ENCODE results near the gene ARPC1B. TPM values are rescaled to one million over a fixed set of nuclear protein-coding genes. Genes with fewer than 3 reads are reported as not detected.
"Not testable (repeated sequence)": the region's sequence is repeated elsewhere in the genome, so short reads cannot be mapped to it uniquely, and the experiment has no call there.

The ARPC1B gene
- total RNA-seq, 1 donor from 2014 or later: 385 TPM

- no peak for DNase-seq (ENCODE audit: low read depth)
- TF ChIP-seq CTCF (IDR thresholded peaks at IDR 0.05; ENCODE audit: insufficient read depth, low read length, poor library complexity, severe bottlenecking): no peak
- peaks cover 1% of the 10 kb centered on the region for H3K36me3 ChIP-seq (ENCODE audit: control insufficient read depth, insufficient read depth, low read length)
- H3K4me3 ChIP-seq (ENCODE audit: low read depth, low read length): no peak overlapping the region
- H3K27me3 ChIP-seq (ENCODE audit: control insufficient read depth, insufficient read depth, low read length): no peaks in the 10 kb centered on the region
These were observed 50.6 kb downstream of the ARPC1B start for GRCh38 chr7:99424932-99425730.

GRCh38 chr7:99428972-99429566, 54.5 kb downstream of the ARPC1B start:
- H3K4me3 ChIP-seq (ENCODE audit: low read depth, low read length): no peak overlapping the region
- no peak for DNase-seq (ENCODE audit: low read depth)
- H3K27me3 ChIP-seq (ENCODE audit: control insufficient read depth, insufficient read depth, low read length): no peaks in the 10 kb centered on the region
- peaks cover 1% of the 10 kb centered on the region for H3K36me3 ChIP-seq (ENCODE audit: control insufficient read depth, insufficient read depth, low read length)
- no peak for TF ChIP-seq CTCF (IDR thresholded peaks at IDR 0.05; ENCODE audit: insufficient read depth, low read length, poor library complexity, severe bottlenecking)

GRCh38 chr7:99429756-99430155, 55.2 kb downstream of the ARPC1B start:
- Histone ChIP-seq H3K4me3 (ENCODE audit: low read depth, low read length) (no peak overlapping the region), H3K36me3 (ENCODE audit: control insufficient read depth, insufficient read depth, low read length) (peaks cover 2% of the 10 kb centered on the region), H3K27me3 (ENCODE audit: control insufficient read depth, insufficient read depth, low read length) (no peaks in the 10 kb centered on the region)
- TF ChIP-seq CTCF (IDR thresholded peaks at IDR 0.05; ENCODE audit: insufficient read depth, low read length, poor library complexity, severe bottlenecking): no peak
- no peak for DNase-seq (ENCODE audit: low read depth)

GRCh38 chr7:99431756-99432540, 57.4 kb downstream of the ARPC1B start:
- not testable (repeated sequence) for DNase-seq (ENCODE audit: low read depth); H3K4me3 ChIP-seq (ENCODE audit: low read depth, low read length); H3K36me3 ChIP-seq (ENCODE audit: control insufficient read depth, insufficient read depth, low read length); H3K27me3 ChIP-seq (ENCODE audit: control insufficient read depth, insufficient read depth, low read length)

GRCh38 chr7:99433158-99433557, 58.6 kb downstream of the ARPC1B start:
- Histone ChIP-seq H3K27me3 (ENCODE audit: control insufficient read depth, insufficient read depth, low read length) (no peaks in the 10 kb centered on the region), H3K4me3 (ENCODE audit: low read depth, low read length) (no peak overlapping the region), H3K36me3 (ENCODE audit: control insufficient read depth, insufficient read depth, low read length) (peaks cover 2% of the 10 kb centered on the region)
- DNase-seq (ENCODE audit: low read depth): no peak
- no peak for TF ChIP-seq CTCF (IDR thresholded peaks at IDR 0.05; ENCODE audit: insufficient read depth, low read length, poor library complexity, severe bottlenecking)

GRCh38 chr7:99437946-99438572, 63.5 kb downstream of the ARPC1B start:
- DNase-seq (ENCODE audit: low read depth): no peak
- no peak for TF ChIP-seq CTCF (IDR thresholded peaks at IDR 0.05; ENCODE audit: insufficient read depth, low read length, poor library complexity, severe bottlenecking)
- Histone ChIP-seq H3K27me3 (ENCODE audit: control insufficient read depth, insufficient read depth, low read length) (no peaks in the 10 kb centered on the region), H3K36me3 (ENCODE audit: control insufficient read depth, insufficient read depth, low read length) (peaks cover 1% of the 10 kb centered on the region), H3K4me3 (ENCODE audit: low read depth, low read length) (peak overlapping the region; percentile 99)
